ENCODE data around the gene RBM4B.
"Not testable (repeated sequence)": the region's sequence is repeated elsewhere in the genome, so short reads cannot be mapped to it uniquely, and the experiment has no call there.

The RBM4B gene

GRCh38 chr11:66677599-66678375 lies at the start of gene RBM4B:
RBM4B (minus strand) TSS chr11:66677887; CDS start chr11:66677079, 808 bp downstream.
- Mint-ChIP-seq H3K27ac (peak within 1 kb of the TSS; percentile 96), H3K4me3 (peak within 1 kb of the TSS; percentile 98), H3K9me3 (no peaks in the 10 kb centered on the region), H3K4me1 (peaks cover 41% of the 10 kb centered on the region), H3K27me3 (no peaks in the 10 kb centered on the region), H3K36me3 (peaks cover 12% of the 10 kb centered on the region)
- ATAC-seq = peak; percentile 98

DNA sequence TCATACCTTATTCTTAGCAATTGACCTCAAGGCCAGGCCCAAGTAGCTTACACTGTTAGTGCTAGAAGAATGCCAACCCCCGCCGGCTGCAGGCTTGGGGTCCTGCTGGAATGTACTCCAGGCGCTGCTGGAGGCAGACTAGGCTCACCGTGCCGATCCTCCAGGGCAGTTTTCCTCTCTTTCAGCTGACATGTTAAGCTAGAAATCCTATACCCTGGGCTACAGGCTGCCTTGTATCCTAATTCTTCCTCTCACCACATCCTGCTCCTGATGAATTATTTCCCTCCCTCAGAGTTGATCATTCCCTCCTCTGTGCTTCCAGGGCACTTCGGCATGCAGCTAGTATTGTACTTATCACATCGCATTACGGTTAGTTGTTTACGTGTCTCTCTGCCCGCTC lies 48.0 kb upstream of the RBM4B start:
- peaks cover 14% of the 10 kb centered on the region for H3K4me1 Mint-ChIP-seq
- no peaks in the 10 kb centered on the region for H3K9me3 Mint-ChIP-seq
- peaks cover 40% of the 10 kb centered on the region for H3K27me3 Mint-ChIP-seq

GRCh38 chr11:66725114-66725513 lies 47.4 kb upstream of the RBM4B start:
- H3K4me3 Mint-ChIP-seq = no peak overlapping the region
- H3K36me3 Mint-ChIP-seq = peaks cover 4% of the 10 kb centered on the region
- H3K27me3 Mint-ChIP-seq = peaks cover 46% of the 10 kb centered on the region
- no peaks in the 10 kb centered on the region for H3K9me3 Mint-ChIP-seq
- H3K27ac Mint-ChIP-seq = no peak overlapping the region
- H3K4me1 Mint-ChIP-seq = peaks cover 18% of the 10 kb centered on the region
- no peak for ATAC-seq

More for the DNA sequence above, 48.0 kb upstream of the RBM4B start:
- Mint-ChIP-seq H3K4me3 (no peak overlapping the region), H3K36me3 (peaks cover 4% of the 10 kb centered on the region), H3K27ac (no peak overlapping the region)
- no peak for ATAC-seq

GRCh38 chr11:66724167-66724566 lies 46.5 kb upstream of the RBM4B start:
- ATAC-seq, H3K27ac Mint-ChIP-seq, H3K9me3 Mint-ChIP-seq, H3K4me3 Mint-ChIP-seq, H3K36me3 Mint-ChIP-seq: not testable (repeated sequence)
- peaks cover 19% of the 10 kb centered on the region for H3K4me1 Mint-ChIP-seq
- H3K27me3 Mint-ChIP-seq = peaks cover 55% of the 10 kb centered on the region

DNA sequence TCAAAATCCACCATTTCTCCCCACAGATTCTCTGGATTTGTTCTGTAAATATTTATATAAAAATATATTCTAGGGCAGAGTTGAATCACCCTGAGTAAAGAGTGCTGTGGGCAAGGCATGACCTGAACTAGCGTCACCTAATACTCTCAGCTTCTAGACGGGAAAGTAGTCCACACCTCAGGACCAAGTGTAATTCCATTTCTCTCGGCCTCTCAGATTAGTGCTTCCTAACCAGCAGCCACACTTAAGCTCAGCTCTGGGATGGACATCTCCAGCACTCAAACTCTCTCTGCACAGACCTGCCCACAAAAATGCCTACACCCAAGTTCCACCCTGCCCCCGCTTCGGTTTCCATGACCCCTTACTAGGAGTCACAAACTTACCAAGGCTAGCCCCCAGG lies 46.0 kb upstream of the RBM4B start:
- Mint-ChIP-seq H3K4me1 (peaks cover 16% of the 10 kb centered on the region), H3K36me3 (peaks cover 2% of the 10 kb centered on the region), H3K27ac (no peak overlapping the region), H3K27me3 (peaks cover 55% of the 10 kb centered on the region), H3K4me3 (no peak overlapping the region), H3K9me3 (no peaks in the 10 kb centered on the region)
- ATAC-seq = no peak

GRCh38 chr11:66722745-66723651 lies 45.3 kb upstream of the RBM4B start:
- Mint-ChIP-seq H3K27me3 (peaks cover 56% of the 10 kb centered on the region), H3K4me3 (no peak overlapping the region), H3K36me3 (no peaks in the 10 kb centered on the region), H3K4me1 (peaks cover 12% of the 10 kb centered on the region), H3K9me3 (no peaks in the 10 kb centered on the region), H3K27ac (no peak overlapping the region)
- no peak for ATAC-seq

DNA sequence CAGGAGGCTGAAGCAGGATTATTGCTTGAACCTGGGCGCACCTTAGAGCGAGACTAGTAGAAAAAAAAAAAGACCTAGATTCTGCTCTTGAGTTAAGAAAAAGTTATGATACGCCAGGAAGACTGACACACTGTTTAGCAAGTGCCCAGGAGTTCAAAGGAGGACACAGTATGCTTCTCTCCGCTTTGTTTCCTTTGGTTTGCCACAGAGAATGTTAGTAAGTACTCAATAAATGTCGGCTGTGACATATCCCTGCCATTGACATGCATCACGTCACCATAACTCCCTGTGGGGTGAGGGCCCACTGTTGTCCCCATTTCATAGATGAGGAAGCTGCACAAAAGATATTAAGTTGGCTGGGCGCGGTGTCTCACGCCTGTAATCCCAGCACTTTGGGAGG lies 44.3 kb upstream of the RBM4B start:
- H3K27me3 Mint-ChIP-seq = peaks cover 55% of the 10 kb centered on the region
- H3K27ac Mint-ChIP-seq = no peak overlapping the region
- H3K9me3 Mint-ChIP-seq = no peaks in the 10 kb centered on the region
- no peaks in the 10 kb centered on the region for H3K36me3 Mint-ChIP-seq
- H3K4me3 Mint-ChIP-seq = no peak overlapping the region
- peaks cover 8% of the 10 kb centered on the region for H3K4me1 Mint-ChIP-seq
- no peak for ATAC-seq

DNA sequence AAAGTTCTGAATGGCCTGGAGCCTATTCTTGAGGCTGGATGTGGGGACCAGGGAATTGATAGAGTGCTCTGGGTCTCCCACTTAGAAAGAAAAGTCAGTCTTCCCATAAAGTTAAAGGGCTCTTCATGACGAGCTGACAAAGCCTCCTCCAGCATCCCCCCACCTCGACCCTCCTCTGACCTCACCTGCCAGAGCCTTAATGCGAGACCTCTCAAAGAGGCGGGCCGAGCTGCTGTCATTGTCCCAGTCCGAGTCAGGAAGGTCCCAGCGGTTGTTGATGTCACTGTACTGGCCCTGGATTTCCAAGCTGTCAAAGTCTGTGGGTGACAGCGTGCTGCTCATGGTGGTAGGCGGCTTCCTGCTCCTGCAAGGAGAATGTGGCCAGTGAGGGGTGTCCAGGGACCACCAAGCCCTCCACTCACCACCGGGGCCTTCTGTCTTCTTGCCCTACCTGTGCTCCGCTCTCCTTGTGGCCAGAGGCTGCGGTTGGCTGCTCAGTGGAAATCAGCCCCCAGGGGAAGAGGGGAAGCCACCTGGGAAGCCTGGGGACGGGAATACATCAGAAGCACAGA lies 43.3 kb upstream of the RBM4B start:
- Mint-ChIP-seq H3K36me3 (no peaks in the 10 kb centered on the region), H3K9me3 (no peaks in the 10 kb centered on the region), H3K4me1 (peaks cover 5% of the 10 kb centered on the region), H3K27ac (no peak overlapping the region), H3K27me3 (peaks cover 52% of the 10 kb centered on the region), H3K4me3 (no peak overlapping the region)
- ATAC-seq = no peak

DNA sequence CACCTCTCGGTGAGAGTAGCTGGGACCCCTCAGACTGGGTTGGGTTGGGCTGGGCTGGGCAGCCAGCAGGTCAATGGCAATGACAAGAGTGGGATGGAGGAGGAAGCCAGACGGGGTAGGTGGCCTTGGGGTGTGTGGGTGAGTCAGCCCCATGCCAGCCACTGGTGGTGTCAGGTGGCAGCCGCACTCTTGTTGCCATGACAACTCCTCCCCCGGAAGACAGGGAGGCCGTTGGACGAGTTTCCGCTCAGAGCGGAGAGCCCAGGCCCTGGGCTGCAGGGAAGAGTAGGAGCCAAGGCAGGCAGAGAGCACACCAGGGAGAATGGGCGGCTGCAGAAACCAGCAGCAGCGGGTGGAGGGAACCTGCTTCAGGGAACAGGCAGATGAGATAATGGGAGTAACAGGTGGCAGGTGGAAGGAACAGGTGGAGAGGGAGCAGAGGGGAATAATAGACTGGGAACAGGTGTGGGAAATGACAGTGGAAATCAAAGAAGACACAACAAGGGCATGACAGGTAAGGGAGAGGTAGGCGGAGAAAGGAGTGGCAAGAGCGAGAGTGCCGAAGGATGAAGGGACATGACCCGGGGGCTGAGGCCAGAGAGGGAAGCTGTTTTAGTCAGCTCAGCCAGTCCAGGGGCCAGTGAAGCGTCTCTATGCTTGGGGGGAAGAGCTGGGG lies 42.7 kb upstream of the RBM4B start:
- H3K27ac Mint-ChIP-seq = no peak overlapping the region
- H3K4me1 Mint-ChIP-seq = peaks cover 5% of the 10 kb centered on the region
- H3K27me3 Mint-ChIP-seq = peaks cover 52% of the 10 kb centered on the region
- H3K36me3 Mint-ChIP-seq = no peaks in the 10 kb centered on the region
- H3K4me3 Mint-ChIP-seq = no peak overlapping the region
- ATAC-seq = no peak
- no peaks in the 10 kb centered on the region for H3K9me3 Mint-ChIP-seq

GRCh38 chr11:66719111-66719872 lies 41.6 kb upstream of the RBM4B start:
- Mint-ChIP-seq H3K27me3 (peaks cover 57% of the 10 kb centered on the region), H3K36me3 (no peaks in the 10 kb centered on the region), H3K4me1 (peaks cover 5% of the 10 kb centered on the region), H3K27ac (no peak overlapping the region), H3K9me3 (no peaks in the 10 kb centered on the region), H3K4me3 (no peak overlapping the region)
- peak; percentile 21 for ATAC-seq

DNA sequence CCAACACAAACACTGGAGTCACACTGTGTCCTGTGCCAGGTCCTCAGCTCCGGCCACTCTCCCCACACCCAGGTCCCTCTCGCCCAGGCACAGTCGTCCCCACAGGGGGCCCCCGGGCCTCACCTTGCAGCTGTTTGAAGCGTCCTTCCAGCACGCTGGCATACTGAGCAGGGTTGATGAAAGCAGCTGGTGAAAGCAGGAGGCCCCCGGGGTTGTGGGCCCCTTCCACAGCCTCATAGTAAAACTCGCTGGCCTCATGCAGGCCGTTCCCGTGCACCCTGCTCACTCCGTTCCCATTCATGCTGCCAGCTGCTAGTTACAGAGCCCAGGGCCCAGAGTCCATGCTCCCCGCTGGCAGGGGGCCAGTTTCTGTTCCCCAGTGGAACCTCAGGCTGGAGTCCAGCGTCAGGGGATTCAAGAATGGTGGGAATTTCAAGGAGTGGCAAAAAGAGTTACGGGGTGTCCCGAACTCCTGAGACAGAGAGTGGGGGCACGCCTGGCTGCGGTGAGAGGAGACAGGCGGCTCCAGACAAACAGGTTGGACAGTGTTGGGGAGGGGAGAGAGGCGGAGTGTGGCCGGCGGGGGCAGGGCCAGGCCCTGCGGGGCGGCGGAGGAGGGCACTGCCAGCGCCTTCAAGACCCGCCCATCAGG lies 40.8 kb upstream of the RBM4B start:
- Mint-ChIP-seq H3K27ac (no peak overlapping the region), H3K9me3 (no peaks in the 10 kb centered on the region), H3K36me3 (no peaks in the 10 kb centered on the region), H3K27me3 (peaks cover 65% of the 10 kb centered on the region), H3K4me3 (no peak overlapping the region), H3K4me1 (peaks cover 5% of the 10 kb centered on the region)
- ATAC-seq = no peak

DNA sequence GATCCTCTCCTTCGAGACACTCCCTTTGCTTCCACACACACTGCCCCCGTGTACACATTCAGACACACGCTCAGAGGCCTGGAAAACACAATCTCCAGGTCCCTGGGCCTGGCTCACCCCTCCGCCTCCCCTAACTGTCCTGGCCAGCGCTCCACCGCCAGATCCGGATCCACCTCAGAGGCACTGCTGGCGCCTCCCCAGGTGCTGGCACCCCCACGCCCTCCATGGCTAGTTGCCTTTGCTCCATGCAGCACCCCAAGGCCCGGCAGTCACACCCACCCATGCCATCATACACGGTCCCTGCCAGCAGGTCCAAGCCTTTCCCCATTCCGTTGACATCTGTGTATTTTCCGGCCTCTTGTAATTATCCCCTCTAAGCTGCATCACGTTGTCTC lies 40.2 kb upstream of the RBM4B start:
- no peak for ATAC-seq
- H3K27me3 Mint-ChIP-seq = peaks cover 70% of the 10 kb centered on the region
- H3K9me3 Mint-ChIP-seq = no peaks in the 10 kb centered on the region

GRCh38 chr11:66716996-66717395 lies 39.3 kb upstream of the RBM4B start:
- Mint-ChIP-seq H3K4me3 (no peak overlapping the region), H3K27ac (no peak overlapping the region), H3K9me3 (no peaks in the 10 kb centered on the region), H3K27me3 (peaks cover 70% of the 10 kb centered on the region), H3K4me1 (peaks cover 5% of the 10 kb centered on the region), H3K36me3 (no peaks in the 10 kb centered on the region)
- no peak for ATAC-seq

More for the DNA sequence above, 40.2 kb upstream of the RBM4B start:
- no peak overlapping the region for H3K27ac Mint-ChIP-seq
- no peaks in the 10 kb centered on the region for H3K36me3 Mint-ChIP-seq
- peaks cover 5% of the 10 kb centered on the region for H3K4me1 Mint-ChIP-seq
- no peak overlapping the region for H3K4me3 Mint-ChIP-seq
